Stimulated activated CD4-positive, alpha-beta T cell treated with anti-CD3 and anti-CD28 coated beads, Interleukin-1b, Interleukin-23, amount 100 ng/mL, for 1 hour (primary cell): ENCODE results near the gene PRKAG2.
"Not testable (repeated sequence)": the region's sequence is repeated elsewhere in the genome, so short reads cannot be mapped to it uniquely, and the experiment has no call there.

Source experiments
- DNase-seq, 2 donors: peaks; one replicate each; pipeline ENCODE4 v3.0.0-alpha.2; 2020; ENCODE audit warnings: low read depth in 2 of 2

The PRKAG2 gene

GRCh38 chr7:151851145-151851751 lies 25.7 kb downstream of the PRKAG2 start:
- no peak for DNase-seq

- DNase-seq: no peak
Measured at GRCh38 chr7:151850491-151851124, 26.3 kb downstream of the PRKAG2 start.

DNA sequence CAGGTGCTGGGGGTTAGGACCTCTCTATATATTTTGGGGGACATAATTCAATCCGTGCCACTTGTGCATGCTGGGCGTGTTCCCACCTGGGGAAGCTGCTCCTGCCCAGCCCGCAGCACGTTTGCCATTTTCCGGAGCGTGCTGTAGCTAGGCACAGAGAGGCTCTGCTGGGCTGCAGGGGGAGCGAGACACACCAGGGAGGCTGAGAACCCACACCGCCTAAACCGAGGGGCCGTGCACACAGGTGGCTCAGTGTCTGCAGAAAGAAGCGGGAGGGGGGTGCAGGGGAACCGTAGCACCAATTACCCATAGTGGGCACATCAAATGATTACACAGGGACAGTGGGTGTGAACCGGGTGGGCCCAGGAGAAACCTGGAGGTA lies 27.0 kb downstream of the PRKAG2 start:
- no peak for DNase-seq

GRCh38 chr7:151849008-151849878 lies 27.7 kb downstream of the PRKAG2 start:
- DNase-seq: no peak

DNA sequence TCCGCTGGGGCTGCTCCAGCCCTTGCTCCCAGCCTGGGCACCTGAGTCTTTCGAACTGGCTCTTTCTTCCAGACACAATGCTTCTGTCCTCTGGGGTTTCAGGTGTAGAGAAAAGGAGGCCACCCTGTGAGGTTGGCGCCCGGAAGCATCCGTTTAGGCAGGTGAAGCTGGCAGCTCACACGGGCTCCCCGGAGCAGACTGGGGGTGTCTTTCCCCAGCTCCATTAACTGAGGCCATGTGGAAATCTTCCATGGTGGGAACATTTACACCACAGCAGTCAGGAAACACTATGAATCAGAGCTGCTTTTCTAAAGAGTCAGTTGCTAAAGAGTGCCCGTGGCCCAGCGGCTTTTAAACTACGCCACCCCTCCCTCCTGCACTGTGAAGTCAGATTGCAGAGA lies 29.2 kb downstream of the PRKAG2 start:
- DNase-seq: no peak

DNA sequence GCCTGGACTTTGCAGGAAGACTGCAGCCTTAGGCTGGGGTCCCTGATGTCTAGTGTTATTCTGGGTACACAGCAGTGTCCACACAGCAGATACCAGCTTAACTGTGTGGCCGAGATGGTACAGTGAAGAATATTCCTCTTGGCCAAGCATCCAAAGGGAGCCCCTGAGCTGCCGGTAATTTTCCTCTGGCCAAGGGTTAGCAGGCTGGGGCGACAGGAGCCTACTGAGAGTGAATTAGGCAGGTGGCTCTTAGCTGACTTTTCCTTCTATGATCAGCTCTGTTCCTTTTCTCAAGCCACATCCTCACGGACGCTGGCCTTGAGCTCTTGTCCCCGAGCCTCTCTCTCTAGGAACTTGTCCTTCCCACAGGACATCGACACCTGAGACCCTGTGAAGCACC lies 29.8 kb downstream of the PRKAG2 start:
- no peak for DNase-seq

GRCh38 chr7:151845412-151846205 lies 31.3 kb downstream of the PRKAG2 start:
- DNase-seq: no peak

DNA sequence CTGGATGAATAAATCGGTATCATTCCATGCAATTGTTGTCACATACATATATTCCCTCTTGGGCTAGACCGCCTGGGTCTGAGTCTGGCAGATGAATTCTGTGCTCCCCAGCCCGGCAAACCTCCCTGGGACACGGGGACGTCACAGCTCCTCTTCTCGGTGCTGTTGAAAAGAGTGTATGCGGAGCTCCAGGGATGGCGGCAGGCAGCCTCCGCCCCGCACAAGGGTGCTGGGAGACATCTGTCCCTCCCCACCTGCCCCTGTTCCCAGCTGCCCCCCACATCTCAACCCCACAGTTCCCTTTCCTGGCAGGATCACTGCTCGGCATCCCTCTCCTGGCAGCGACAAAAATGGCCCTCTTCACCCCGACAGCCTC lies 32.1 kb downstream of the PRKAG2 start:
- no peak for DNase-seq

GRCh38 chr7:151844071-151844824 lies 32.7 kb downstream of the PRKAG2 start:
- no peak for DNase-seq

GRCh38 chr7:151843181-151843580 lies 33.7 kb downstream of the PRKAG2 start:
- DNase-seq: no peak

GRCh38 chr7:151841395-151842051 lies 35.4 kb downstream of the PRKAG2 start:
- DNase-seq: not testable (repeated sequence)

GRCh38 chr7:151840088-151840910 lies 36.6 kb downstream of the PRKAG2 start:
- no peak for DNase-seq

- no peak for DNase-seq
Measured at GRCh38 chr7:151839451-151839921, 37.4 kb downstream of the PRKAG2 start.

DNA sequence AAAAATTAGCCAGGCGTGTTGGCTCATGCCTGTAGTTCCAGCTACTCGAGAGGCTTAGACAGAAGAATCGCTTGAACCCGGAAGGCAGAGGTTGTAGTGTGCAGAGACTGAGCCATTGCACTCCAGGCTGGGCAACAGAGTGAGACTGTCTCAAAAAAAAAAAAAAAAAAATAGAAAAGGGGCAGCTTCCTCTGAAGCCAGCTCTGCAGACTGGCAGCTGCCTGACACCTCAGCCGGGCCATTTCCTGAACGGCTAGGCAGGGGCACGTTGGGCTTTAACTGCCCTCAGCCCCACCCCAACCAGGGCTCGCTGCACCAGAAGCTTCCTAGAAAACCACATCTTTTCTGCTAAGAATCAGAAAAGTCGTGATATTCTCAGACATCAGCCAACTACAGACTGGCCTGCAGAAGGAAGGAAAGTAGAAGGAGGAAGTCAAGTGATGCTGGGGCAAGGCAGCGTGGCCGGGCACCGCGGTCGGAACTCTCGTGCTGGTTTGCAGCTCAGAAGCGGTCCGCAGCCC lies 38.0 kb downstream of the PRKAG2 start:
- no peak for DNase-seq

- no peak for DNase-seq
Measured at GRCh38 chr7:151838072-151838471, 38.8 kb downstream of the PRKAG2 start.

DNA sequence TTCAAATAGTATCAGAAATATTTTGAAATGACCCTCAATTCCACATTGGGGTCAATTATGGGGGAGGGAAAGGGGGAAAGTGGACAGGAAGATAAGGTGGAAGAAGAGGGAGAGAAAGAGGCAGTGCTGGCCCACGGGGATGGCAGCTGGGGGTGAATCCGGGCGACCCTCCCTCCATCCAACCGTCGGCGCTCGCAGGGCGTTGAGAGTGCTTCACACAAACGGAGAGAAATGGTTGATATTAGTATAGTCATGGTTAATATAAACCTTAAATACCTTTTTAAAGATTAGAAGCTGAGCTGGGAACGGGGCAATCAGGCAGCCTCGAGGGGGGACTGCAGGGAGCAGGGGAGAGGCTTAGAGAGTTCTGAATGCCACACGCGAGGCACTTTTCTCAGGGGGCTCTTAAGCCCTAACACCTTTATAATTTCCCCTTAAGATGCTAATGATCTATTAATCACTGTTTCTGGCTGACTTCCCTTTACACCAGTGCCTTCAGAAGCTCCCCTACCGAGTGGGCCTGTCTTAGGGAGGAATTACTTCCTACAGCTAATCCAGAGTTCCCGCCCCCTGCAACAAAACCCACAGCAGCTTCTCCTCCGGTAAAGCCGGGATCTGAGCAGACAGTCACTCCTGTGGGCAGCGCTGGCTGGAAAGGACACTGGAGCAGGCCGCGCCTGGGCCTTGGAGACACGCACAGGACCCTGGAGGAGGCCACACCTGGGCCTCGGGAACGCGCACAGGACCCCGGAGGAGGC lies 39.5 kb downstream of the PRKAG2 start:
- no peak for DNase-seq

DNA sequence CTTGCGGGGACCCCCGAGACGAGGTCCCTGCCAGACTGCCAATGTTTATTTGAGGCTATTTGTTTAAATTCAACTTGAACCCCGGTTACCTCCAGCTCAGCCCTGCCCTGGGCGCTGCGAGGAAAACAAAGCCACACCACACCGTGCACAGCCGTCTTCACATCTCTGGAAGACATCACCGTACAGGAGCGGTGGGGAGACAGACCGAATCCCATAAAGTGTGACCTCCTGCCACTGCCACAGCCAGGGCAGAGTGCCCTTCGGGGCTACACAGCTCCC lies 40.0 kb downstream of the PRKAG2 start:
- DNase-seq: no peak

GRCh38 chr7:151836191-151836926 lies 40.6 kb downstream of the PRKAG2 start:
- no peak for DNase-seq
